ENCODE data around the gene ABCB9. TPM values are rescaled to one million over a fixed set of nuclear protein-coding genes. Genes with fewer than 3 reads are reported as not detected.

Gene ABCB9
- total RNA-seq, 1 donor from 2014 or later = 8.8 TPM

DNA sequence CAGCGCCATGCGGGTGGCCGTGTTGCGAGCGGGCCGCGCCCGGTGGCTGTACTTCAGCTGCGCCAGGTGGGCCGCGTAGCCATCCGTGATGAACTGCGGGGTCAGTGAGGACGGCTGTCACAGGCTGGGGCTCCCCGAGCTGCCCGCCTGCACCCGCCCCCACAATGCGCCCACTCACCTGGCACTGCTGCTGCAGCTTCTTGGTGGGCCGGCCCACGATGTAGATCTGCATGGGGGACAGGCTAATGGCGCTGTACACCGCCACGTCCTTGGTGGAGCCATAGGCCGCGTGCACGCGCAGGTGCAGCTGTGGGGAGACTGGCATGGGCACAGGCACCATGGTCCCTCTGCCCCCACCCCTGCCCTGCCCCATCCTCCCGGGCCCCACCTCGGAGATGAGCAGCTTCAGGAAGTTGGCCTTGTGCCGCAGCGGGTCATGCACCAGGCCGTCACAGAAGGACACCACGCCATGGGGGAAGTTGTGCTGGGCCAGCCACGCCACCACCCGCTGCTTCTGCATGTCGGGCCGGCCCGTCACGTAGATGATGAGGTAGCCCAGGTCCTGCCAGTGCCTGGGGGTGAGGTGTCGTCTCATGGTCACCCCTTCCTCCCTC, 20.1 kb upstream of the ABCB9 start:
- Mint-ChIP-seq H3K36me3 (ENCODE audit: unreplicated experiment) (no peaks in the 10 kb centered on the region), H3K4me1 (ENCODE audit: low read depth, unreplicated experiment) (peaks cover 7% of the 10 kb centered on the region), H3K27me3 (ENCODE audit: unreplicated experiment) (peaks cover 3% of the 10 kb centered on the region), H3K27ac (ENCODE audit: unreplicated experiment) (no peak overlapping the region), H3K4me3 (ENCODE audit: unreplicated experiment) (no peak overlapping the region), H3K9me3 (ENCODE audit: unreplicated experiment) (peaks cover 6% of the 10 kb centered on the region)
- no peak for DNase-seq
- TF ChIP-seq, protein P1, sequence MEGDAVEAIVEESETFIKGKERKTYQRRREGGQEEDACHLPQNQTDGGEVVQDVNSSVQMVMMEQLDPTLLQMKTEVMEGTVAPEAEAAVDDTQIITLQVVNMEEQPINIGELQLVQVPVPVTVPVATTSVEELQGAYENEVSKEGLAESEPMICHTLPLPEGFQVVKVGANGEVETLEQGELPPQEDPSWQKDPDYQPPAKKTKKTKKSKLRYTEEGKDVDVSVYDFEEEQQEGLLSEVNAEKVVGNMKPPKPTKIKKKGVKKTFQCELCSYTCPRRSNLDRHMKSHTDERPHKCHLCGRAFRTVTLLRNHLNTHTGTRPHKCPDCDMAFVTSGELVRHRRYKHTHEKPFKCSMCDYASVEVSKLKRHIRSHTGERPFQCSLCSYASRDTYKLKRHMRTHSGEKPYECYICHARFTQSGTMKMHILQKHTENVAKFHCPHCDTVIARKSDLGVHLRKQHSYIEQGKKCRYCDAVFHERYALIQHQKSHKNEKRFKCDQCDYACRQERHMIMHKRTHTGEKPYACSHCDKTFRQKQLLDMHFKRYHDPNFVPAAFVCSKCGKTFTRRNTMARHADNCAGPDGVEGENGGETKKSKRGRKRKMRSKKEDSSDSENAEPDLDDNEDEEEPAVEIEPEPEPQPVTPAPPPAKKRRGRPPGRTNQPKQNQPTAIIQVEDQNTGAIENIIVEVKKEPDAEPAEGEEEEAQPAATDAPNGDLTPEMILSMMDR (IDR thresholded peaks at IDR 0.05; ENCODE audit: partially characterized antibody, unreplicated experiment) = no peak

DNA sequence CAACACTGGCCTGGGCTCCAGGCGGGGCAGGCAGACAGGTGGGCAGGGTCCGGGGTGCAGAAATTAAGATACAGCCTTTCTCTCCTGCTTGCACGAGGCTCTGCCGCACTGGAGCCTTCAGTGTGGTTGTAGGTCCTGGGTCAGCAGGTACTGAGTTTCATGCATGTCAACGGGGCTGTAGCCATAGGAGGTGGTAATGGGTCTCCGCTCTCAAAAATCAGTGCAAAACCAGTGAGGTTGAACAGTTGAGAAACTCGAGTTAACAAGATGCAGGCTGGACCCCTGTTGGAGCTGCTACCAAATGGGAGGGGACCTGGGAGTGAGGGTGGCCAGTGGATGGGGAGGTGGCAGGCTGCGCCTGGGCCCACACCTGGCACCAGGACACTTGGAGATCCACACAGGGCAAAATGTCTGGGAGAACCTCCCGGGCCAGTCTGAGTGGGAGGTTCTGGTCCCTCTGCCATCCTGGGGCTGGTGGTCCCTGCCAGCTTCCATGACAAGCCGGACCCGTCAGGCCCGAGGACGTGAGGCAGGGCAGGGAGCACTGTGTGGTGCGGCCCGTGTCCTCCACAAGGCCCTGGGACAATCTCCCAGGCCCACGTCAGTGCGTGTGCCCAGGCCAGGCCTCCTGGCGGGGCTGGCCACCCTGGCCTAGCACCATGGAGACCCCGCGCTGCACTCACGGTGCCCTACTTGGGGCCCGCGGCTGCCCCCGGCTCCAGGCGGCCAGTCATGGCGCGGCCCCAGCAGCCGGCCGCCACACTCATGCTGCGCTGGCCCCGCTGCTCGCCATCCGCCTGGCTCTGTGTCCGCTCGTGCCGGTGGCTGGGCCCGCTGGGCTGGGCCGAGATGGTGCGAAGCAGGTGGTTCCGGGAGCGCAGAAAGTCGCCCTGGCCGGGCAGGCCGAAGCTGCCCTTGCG, 19.3 kb upstream of the ABCB9 start:
- TF ChIP-seq, protein P1 (IDR thresholded peaks at IDR 0.05; ENCODE audit: partially characterized antibody, unreplicated experiment) = no peak
- no peak for DNase-seq
- no peaks in the 10 kb centered on the region for H3K36me3 Mint-ChIP-seq (ENCODE audit: unreplicated experiment)
- no peak overlapping the region for H3K4me3 Mint-ChIP-seq (ENCODE audit: unreplicated experiment)
- H3K27ac Mint-ChIP-seq (ENCODE audit: unreplicated experiment) = peak overlapping the region; percentile 12
- H3K9me3 Mint-ChIP-seq (ENCODE audit: unreplicated experiment) = peaks cover 6% of the 10 kb centered on the region
- H3K27me3 Mint-ChIP-seq (ENCODE audit: unreplicated experiment) = peaks cover 3% of the 10 kb centered on the region
- peaks cover 7% of the 10 kb centered on the region for H3K4me1 Mint-ChIP-seq (ENCODE audit: low read depth, unreplicated experiment)

DNA sequence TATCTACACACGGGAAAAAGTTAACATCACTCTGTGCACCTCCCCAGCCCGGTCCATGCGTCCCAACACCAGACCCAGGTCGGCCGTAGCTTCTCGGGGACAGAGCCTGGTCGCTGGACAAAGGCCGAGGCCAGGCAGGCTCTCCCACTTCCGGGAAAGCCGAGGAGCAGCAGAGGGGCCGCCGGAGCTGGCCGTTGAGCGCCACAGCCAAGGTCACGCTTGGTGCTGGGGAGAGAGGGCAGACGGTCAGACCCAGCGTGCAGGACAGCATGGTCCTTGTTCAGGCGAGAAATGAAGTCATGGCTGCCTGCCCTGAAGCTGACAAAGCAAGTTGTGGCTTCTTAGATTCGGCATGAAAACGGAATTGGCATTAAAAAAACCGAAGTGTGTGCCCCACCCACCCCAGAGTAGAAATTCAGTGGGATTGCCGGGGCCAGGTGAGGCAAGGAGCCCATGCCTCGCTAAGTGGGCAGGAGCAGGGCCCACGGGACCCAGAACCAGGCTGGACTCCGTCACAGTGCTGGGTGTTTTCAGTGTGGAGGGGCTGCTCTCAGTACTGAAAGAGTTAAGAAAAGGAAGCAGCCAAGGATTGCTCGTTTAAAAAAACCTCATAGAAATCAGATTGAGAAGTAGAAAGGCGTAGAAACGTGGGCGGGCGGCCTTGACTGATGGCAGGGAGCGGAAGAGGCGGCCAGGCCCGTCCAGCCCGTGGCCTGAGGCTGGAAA, 18.5 kb upstream of the ABCB9 start:
- no peak overlapping the region for H3K27ac Mint-ChIP-seq (ENCODE audit: unreplicated experiment)
- H3K4me3 Mint-ChIP-seq (ENCODE audit: unreplicated experiment) = no peak overlapping the region
- no peak for DNase-seq
- H3K27me3 Mint-ChIP-seq (ENCODE audit: unreplicated experiment) = peaks cover 6% of the 10 kb centered on the region
- TF ChIP-seq, protein P1 (IDR thresholded peaks at IDR 0.05; ENCODE audit: partially characterized antibody, unreplicated experiment) = no peak
- H3K36me3 Mint-ChIP-seq (ENCODE audit: unreplicated experiment) = no peaks in the 10 kb centered on the region
- peaks cover 7% of the 10 kb centered on the region for H3K4me1 Mint-ChIP-seq (ENCODE audit: low read depth, unreplicated experiment)
- H3K9me3 Mint-ChIP-seq (ENCODE audit: unreplicated experiment) = peaks cover 6% of the 10 kb centered on the region

DNA sequence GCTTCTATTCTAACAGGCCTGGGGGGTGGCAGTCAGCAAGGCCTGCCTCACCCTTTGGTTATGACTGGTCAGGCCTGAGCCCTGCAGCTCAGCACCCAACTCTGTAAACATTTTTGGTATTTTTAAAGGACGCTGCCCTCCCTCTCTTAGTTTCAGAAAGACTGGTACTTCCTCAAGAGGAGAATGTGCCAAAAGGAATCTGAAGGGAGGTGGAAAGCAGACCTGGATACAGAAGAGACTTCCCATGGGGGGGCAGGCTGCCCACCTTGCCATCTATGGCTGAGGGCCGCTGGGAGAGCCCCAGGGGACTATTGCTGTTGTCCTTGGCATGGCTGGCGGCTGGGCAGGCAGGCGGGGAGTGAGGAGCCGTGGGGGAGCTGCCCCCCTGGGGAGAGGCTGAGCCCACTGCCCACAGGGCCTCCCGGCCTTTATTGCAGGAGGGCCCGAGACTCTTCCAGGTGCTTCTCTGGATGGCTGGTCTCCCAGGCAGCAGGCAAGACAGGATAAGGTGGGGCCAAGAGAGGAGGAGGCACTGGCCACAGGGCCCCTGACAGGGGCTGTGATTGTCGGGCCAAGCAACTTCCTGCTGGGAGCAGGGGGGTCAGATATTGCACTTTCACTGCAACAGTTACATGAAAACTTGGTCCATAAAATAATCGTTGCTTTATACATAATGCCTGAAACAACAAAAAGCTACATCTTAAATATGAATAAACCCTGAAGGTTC, 17.7 kb upstream of the ABCB9 start:
- no peaks in the 10 kb centered on the region for H3K36me3 Mint-ChIP-seq (ENCODE audit: unreplicated experiment)
- no peak for DNase-seq
- H3K27ac Mint-ChIP-seq (ENCODE audit: unreplicated experiment) = no peak overlapping the region
- TF ChIP-seq, protein P1 (IDR thresholded peaks at IDR 0.05; ENCODE audit: partially characterized antibody, unreplicated experiment) = no peak
- H3K4me1 Mint-ChIP-seq (ENCODE audit: low read depth, unreplicated experiment) = peaks cover 7% of the 10 kb centered on the region
- peak overlapping the region; percentile 38 for H3K4me3 Mint-ChIP-seq (ENCODE audit: unreplicated experiment)
- H3K27me3 Mint-ChIP-seq (ENCODE audit: unreplicated experiment) = peaks cover 6% of the 10 kb centered on the region
- H3K9me3 Mint-ChIP-seq (ENCODE audit: unreplicated experiment) = peaks cover 6% of the 10 kb centered on the region

All from glutamatergic neuron (in vitro differentiated cells).